SU-DHL-6 (cell line): Measurements from ENCODE around the gene ABCA5.

Source experiments
- EZH2phosphoT487 ChIP-seq: fragments of 200-600 bp; sonication (generic), shearing (Covaris generic); conservative IDR thresholded peaks from 2 replicates; pipeline ENCODE4 v1.6.1; 2018; ENCODE audit warnings: mild to moderate bottlenecking, antibody characterized with exemption, low read length, moderate library complexity, mixed read lengths
- TF ChIP-seq, protein P1 (sequence below): fragments of 200-600 bp; sonication (generic); IDR thresholded peaks from one replicate; pipeline ENCODE4 v1.5.1; 2017; ENCODE audit warnings: antibody characterized with exemption, mild to moderate bottlenecking, low read length, moderate library complexity; ENCODE audit not compliant: insufficient read depth, poor library complexity, severe bottlenecking

DNA sequence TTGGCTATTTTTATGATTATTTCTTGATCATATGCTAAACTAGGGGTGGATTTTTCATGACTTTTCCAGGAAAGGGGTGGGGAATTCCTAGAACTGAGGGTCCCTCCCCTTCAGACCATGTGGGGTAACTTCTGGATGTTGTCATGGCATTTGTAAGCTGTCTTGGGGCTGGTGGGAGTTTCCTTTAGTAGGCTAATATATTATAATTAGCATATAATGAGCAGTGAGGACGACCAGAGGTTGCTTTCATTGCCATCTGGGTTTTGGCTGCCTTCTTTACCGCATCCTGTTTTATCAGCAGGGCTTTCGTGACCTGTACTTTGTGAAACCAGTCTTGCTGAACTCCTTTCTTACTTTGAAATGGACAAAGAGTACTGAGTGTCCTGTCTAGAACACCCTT, 40.4 kb upstream of the ABCA5 start:
- TF ChIP-seq, protein P1, sequence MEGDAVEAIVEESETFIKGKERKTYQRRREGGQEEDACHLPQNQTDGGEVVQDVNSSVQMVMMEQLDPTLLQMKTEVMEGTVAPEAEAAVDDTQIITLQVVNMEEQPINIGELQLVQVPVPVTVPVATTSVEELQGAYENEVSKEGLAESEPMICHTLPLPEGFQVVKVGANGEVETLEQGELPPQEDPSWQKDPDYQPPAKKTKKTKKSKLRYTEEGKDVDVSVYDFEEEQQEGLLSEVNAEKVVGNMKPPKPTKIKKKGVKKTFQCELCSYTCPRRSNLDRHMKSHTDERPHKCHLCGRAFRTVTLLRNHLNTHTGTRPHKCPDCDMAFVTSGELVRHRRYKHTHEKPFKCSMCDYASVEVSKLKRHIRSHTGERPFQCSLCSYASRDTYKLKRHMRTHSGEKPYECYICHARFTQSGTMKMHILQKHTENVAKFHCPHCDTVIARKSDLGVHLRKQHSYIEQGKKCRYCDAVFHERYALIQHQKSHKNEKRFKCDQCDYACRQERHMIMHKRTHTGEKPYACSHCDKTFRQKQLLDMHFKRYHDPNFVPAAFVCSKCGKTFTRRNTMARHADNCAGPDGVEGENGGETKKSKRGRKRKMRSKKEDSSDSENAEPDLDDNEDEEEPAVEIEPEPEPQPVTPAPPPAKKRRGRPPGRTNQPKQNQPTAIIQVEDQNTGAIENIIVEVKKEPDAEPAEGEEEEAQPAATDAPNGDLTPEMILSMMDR, result no peak
- TF ChIP-seq EZH2phosphoT487, result no peak
